Measurements from ENCODE around the gene YRDC. TPM values are rescaled to one million over a fixed set of nuclear protein-coding genes. Genes with fewer than 3 reads are reported as not detected.

YRDC gene
- polyA plus RNA-seq, 1 donor (not counting 4 experiments of a cell fraction or from before 2014, with no cell fraction given), result 22.2 TPM

- DNase-seq (ENCODE audit: low read depth, low spot score) (no peak), FAIRE-seq (no peak)
- H3K4me2 ChIP-seq (ENCODE audit: control insufficient read depth, extremely low read depth, insufficient read depth, low read depth, low read length), result no peak overlapping the region
- no peak overlapping the region for H2AFZ ChIP-seq (ENCODE audit: control insufficient read depth, low read length)
- peaks cover 22 to 30% of the 10 kb centered on the region in 2 experiments for H3K36me3 ChIP-seq (ENCODE audit: control insufficient read depth in 2 of 2, extremely low read depth in 1 of 2, insufficient read depth in 2 of 2, low read length in 2 of 2)
- TF ChIP-seq, protein P1, sequence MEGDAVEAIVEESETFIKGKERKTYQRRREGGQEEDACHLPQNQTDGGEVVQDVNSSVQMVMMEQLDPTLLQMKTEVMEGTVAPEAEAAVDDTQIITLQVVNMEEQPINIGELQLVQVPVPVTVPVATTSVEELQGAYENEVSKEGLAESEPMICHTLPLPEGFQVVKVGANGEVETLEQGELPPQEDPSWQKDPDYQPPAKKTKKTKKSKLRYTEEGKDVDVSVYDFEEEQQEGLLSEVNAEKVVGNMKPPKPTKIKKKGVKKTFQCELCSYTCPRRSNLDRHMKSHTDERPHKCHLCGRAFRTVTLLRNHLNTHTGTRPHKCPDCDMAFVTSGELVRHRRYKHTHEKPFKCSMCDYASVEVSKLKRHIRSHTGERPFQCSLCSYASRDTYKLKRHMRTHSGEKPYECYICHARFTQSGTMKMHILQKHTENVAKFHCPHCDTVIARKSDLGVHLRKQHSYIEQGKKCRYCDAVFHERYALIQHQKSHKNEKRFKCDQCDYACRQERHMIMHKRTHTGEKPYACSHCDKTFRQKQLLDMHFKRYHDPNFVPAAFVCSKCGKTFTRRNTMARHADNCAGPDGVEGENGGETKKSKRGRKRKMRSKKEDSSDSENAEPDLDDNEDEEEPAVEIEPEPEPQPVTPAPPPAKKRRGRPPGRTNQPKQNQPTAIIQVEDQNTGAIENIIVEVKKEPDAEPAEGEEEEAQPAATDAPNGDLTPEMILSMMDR (optimal IDR thresholded peaks at IDR 0.05 in 1 of 3, IDR thresholded peaks at IDR 0.05 in 1 of 3, conservative IDR thresholded peaks at IDR 0.05 in 1 of 3; ENCODE audit: extremely low read depth in 1 of 3, insufficient read depth in 2 of 3, low read length in 3 of 3), result no peak
- TF ChIP-seq EZH2 (IDR thresholded peaks at IDR 0.05; ENCODE audit: low read length), result no peak
- no peak overlapping the region for H3K27ac ChIP-seq (ENCODE audit: control insufficient read depth, insufficient read depth, low read length)
- H3K4me3 ChIP-seq (ENCODE audit: control insufficient read depth in 2 of 3, extremely low read depth in 1 of 3, insufficient read depth in 2 of 3, low read depth in 1 of 3, low read length in 3 of 3), result no peak overlapping the region
- peaks cover 6% of the 10 kb centered on the region for H3K9me1 ChIP-seq (ENCODE audit: control insufficient read depth, extremely low read depth, insufficient read depth, low read length)
- H3K9ac ChIP-seq (ENCODE audit: control insufficient read depth, extremely low read depth, insufficient read depth, low read length), result no peak overlapping the region
- no peaks in the 10 kb centered on the region for H4K20me1 ChIP-seq (ENCODE audit: control insufficient read depth, extremely low read depth, insufficient read depth, low read length)
- dilution Hi-C loops (cut with MboI; ENCODE audit: extremely low pct_ligation_motif_present, low sequenced_read_pairs), result no loop called here
- H3K9me3 ChIP-seq (ENCODE audit: control insufficient read depth, low read depth, low read length), result no peaks in the 10 kb centered on the region
- H3K79me2 ChIP-seq (ENCODE audit: control insufficient read depth, insufficient read depth, low read length), result peaks cover 23% of the 10 kb centered on the region
- peaks cover 7% of the 10 kb centered on the region for H3K4me1 ChIP-seq (ENCODE audit: control insufficient read depth, extremely low read depth, insufficient read depth, low read length)
- no peaks in the 10 kb centered on the region for H3K27me3 ChIP-seq (ENCODE audit: control insufficient read depth, extremely low read depth, insufficient read depth, low read length)
Observed at GRCh38 chr1:37813529-37814145, 5.6 kb upstream of the YRDC start.

DNA sequence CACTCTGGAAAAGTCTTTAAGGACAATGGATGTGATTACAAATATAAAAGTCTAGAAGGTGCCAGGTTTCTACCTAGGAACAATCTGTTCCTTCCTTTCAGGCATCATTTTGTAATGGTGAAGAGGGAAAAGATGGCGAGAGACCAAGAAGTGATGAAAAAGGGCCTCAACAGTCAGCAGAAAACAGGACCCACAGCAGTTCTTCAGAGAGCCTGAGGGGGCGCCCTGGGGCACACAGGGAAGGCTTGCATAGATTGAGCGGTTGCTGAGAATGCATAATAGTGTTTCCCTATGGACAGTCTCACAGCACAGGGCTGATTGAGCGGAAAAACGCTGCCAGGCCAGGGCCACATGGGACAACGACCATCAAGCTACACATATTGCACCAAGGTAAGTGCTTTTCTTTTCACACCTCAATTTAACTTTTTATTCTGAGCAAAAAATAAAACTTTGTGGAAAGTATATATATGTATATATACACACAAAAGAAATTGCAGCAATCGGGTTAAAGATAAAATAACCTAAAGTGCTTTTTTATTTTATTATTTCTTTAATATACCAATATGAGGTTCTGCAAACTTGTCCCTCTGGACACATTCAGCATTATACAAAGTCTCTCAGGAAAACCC is 3.1 kb upstream of the YRDC start:
- peak; percentile 71 for FAIRE-seq
- Histone ChIP-seq H3K36me3 (ENCODE audit: control insufficient read depth in 2 of 2, extremely low read depth in 1 of 2, insufficient read depth in 2 of 2, low read length in 2 of 2) (peaks cover 23% of the 10 kb centered on the region in 2 experiments), H2AFZ (ENCODE audit: control insufficient read depth, low read length) (no peak overlapping the region), H3K27ac (ENCODE audit: control insufficient read depth, insufficient read depth, low read length) (no peak overlapping the region), H3K9me3 (ENCODE audit: control insufficient read depth, low read depth, low read length) (no peaks in the 10 kb centered on the region), H3K4me3 (ENCODE audit: control insufficient read depth in 2 of 3, extremely low read depth in 1 of 3, insufficient read depth in 2 of 3, low read depth in 1 of 3, low read length in 3 of 3) (no peak overlapping the region), H3K4me2 (ENCODE audit: control insufficient read depth, extremely low read depth, insufficient read depth, low read depth, low read length) (no peak overlapping the region), H3K79me2 (ENCODE audit: control insufficient read depth, insufficient read depth, low read length) (peaks cover 37% of the 10 kb centered on the region), H3K9me1 (ENCODE audit: control insufficient read depth, extremely low read depth, insufficient read depth, low read length) (peaks cover 6% of the 10 kb centered on the region), H3K4me1 (ENCODE audit: control insufficient read depth, extremely low read depth, insufficient read depth, low read length) (peaks cover 15% of the 10 kb centered on the region), H3K27me3 (ENCODE audit: control insufficient read depth, extremely low read depth, insufficient read depth, low read length) (no peaks in the 10 kb centered on the region), H3K9ac (ENCODE audit: control insufficient read depth, extremely low read depth, insufficient read depth, low read length) (no peak overlapping the region), H4K20me1 (ENCODE audit: control insufficient read depth, extremely low read depth, insufficient read depth, low read length) (peaks cover 7% of the 10 kb centered on the region)
- no peak for DNase-seq (ENCODE audit: low read depth, low spot score)
- TF ChIP-seq EZH2 (IDR thresholded peaks at IDR 0.05; ENCODE audit: low read length), result no peak
- TF ChIP-seq, protein P1 (optimal IDR thresholded peaks at IDR 0.05 in 1 of 3, IDR thresholded peaks at IDR 0.05 in 1 of 3, conservative IDR thresholded peaks at IDR 0.05 in 1 of 3; ENCODE audit: extremely low read depth in 1 of 3, insufficient read depth in 2 of 3, low read length in 3 of 3), result peak; percentile 73 to 98 (median 73)
- dilution Hi-C loops (cut with MboI; ENCODE audit: extremely low pct_ligation_motif_present, low sequenced_read_pairs), result no loop called here

Data from keratinocyte (primary cell).